ENCODE results near the gene ZBTB20. TPM values are rescaled to one million over a fixed set of nuclear protein-coding genes. Genes with fewer than 3 reads are reported as not detected.

The ZBTB20 gene
- total and polyA plus RNA-seq, 4 donors, result 0.88 to 83.2 (median 20.4) TPM

GRCh38 chr3:114651555-114651954 lies 495.5 kb downstream of the ZBTB20 start:
- no peak overlapping the region for H3K9ac ChIP-seq (ENCODE audit: low read depth in 1 of 2, low read length in 2 of 2)
- WGBS, result 54% methylated on average over 4 of the region's 4 CpGs
- no peaks in the 10 kb centered on the region for H3K4me1 ChIP-seq (ENCODE audit: control insufficient read depth in 4 of 4, insufficient read depth in 4 of 4, low read length in 3 of 4)
- H3K4me3 ChIP-seq (ENCODE audit: low read depth in 1 of 3, low read length in 3 of 3), result no peak overlapping the region
- no peak overlapping the region for H3K27ac ChIP-seq (ENCODE audit: low read depth in 1 of 2, low read length in 2 of 2)
- no peaks in the 10 kb centered on the region for H3K36me3 ChIP-seq (ENCODE audit: control insufficient read depth in 4 of 4, insufficient read depth in 3 of 4, low read depth in 1 of 4, low read length in 3 of 4)
- no peaks in the 10 kb centered on the region for H3K9me3 ChIP-seq (ENCODE audit: control insufficient read depth in 4 of 4, low read length in 3 of 4)
- no peaks in the 10 kb centered on the region for H3K27me3 ChIP-seq (ENCODE audit: control insufficient read depth in 4 of 4, insufficient read depth in 4 of 4, low read length in 3 of 4)
- no peak for DNase-seq (ENCODE audit: low spot score)
- TF ChIP-seq MAX (IDR thresholded peaks at IDR 0.05), result no peak
- TF ChIP-seq, protein P1, sequence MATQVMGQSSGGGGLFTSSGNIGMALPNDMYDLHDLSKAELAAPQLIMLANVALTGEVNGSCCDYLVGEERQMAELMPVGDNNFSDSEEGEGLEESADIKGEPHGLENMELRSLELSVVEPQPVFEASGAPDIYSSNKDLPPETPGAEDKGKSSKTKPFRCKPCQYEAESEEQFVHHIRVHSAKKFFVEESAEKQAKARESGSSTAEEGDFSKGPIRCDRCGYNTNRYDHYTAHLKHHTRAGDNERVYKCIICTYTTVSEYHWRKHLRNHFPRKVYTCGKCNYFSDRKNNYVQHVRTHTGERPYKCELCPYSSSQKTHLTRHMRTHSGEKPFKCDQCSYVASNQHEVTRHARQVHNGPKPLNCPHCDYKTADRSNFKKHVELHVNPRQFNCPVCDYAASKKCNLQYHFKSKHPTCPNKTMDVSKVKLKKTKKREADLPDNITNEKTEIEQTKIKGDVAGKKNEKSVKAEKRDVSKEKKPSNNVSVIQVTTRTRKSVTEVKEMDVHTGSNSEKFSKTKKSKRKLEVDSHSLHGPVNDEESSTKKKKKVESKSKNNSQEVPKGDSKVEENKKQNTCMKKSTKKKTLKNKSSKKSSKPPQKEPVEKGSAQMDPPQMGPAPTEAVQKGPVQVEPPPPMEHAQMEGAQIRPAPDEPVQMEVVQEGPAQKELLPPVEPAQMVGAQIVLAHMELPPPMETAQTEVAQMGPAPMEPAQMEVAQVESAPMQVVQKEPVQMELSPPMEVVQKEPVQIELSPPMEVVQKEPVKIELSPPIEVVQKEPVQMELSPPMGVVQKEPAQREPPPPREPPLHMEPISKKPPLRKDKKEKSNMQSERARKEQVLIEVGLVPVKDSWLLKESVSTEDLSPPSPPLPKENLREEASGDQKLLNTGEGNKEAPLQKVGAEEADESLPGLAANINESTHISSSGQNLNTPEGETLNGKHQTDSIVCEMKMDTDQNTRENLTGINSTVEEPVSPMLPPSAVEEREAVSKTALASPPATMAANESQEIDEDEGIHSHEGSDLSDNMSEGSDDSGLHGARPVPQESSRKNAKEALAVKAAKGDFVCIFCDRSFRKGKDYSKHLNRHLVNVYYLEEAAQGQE (IDR thresholded peaks at IDR 0.05), result no peak
- TF ChIP-seq, protein P2, sequence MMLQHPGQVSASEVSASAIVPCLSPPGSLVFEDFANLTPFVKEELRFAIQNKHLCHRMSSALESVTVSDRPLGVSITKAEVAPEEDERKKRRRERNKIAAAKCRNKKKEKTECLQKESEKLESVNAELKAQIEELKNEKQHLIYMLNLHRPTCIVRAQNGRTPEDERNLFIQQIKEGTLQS (IDR thresholded peaks at IDR 0.05), result no peak
- TF ChIP-seq GABPA (IDR thresholded peaks at IDR 0.05 in 1 of 2, conservative IDR thresholded peaks at IDR 0.05 in 1 of 2), result no peak
- TF ChIP-seq YY1 (IDR thresholded peaks at IDR 0.05), result no peak
- no peak for TF ChIP-seq SP1 (IDR thresholded peaks at IDR 0.05)
- no peak for TF ChIP-seq FOXA1 (IDR thresholded peaks at IDR 0.05)
- TF ChIP-seq, protein P3, sequence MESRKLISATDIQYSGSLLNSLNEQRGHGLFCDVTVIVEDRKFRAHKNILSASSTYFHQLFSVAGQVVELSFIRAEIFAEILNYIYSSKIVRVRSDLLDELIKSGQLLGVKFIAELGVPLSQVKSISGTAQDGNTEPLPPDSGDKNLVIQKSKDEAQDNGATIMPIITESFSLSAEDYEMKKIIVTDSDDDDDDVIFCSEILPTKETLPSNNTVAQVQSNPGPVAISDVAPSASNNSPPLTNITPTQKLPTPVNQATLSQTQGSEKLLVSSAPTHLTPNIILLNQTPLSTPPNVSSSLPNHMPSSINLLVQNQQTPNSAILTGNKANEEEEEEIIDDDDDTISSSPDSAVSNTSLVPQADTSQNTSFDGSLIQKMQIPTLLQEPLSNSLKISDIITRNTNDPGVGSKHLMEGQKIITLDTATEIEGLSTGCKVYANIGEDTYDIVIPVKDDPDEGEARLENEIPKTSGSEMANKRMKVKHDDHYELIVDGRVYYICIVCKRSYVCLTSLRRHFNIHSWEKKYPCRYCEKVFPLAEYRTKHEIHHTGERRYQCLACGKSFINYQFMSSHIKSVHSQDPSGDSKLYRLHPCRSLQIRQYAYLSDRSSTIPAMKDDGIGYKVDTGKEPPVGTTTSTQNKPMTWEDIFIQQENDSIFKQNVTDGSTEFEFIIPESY (IDR thresholded peaks at IDR 0.05), result no peak
- no peak for TF ChIP-seq HNF4A (conservative IDR thresholded peaks at IDR 0.05)
- no peak for TF ChIP-seq FOXA2 (IDR thresholded peaks at IDR 0.05)
- no peak for TF ChIP-seq HNF4G (IDR thresholded peaks at IDR 0.05)
- TF ChIP-seq EGR1 (IDR thresholded peaks at IDR 0.05; ENCODE audit: low read depth in 2 of 2), result no peak

- no peaks in the 10 kb centered on the region for H3K9me3 ChIP-seq (ENCODE audit: control insufficient read depth in 4 of 4, low read length in 3 of 4)
- H3K4me3 ChIP-seq (ENCODE audit: low read depth in 1 of 3, low read length in 3 of 3), result no peak overlapping the region
- H3K27me3 ChIP-seq (ENCODE audit: control insufficient read depth in 4 of 4, insufficient read depth in 4 of 4, low read length in 3 of 4), result no peaks in the 10 kb centered on the region
- no peaks in the 10 kb centered on the region for H3K4me1 ChIP-seq (ENCODE audit: control insufficient read depth in 4 of 4, insufficient read depth in 4 of 4, low read length in 3 of 4)
- no peak overlapping the region for H3K9ac ChIP-seq (ENCODE audit: low read depth in 1 of 2, low read length in 2 of 2)
- no peaks in the 10 kb centered on the region for H3K36me3 ChIP-seq (ENCODE audit: control insufficient read depth in 4 of 4, insufficient read depth in 3 of 4, low read depth in 1 of 4, low read length in 3 of 4)
- DNase-seq (ENCODE audit: low spot score), result no peak
- no peak overlapping the region for H3K27ac ChIP-seq (ENCODE audit: low read depth in 1 of 2, low read length in 2 of 2)
- TF ChIP-seq SP1 (IDR thresholded peaks at IDR 0.05) (no peak), GABPA (IDR thresholded peaks at IDR 0.05 in 1 of 2, conservative IDR thresholded peaks at IDR 0.05 in 1 of 2) (no peak), TAF1 (conservative IDR thresholded peaks at IDR 0.05) (no peak), MAX (IDR thresholded peaks at IDR 0.05) (no peak), FOXA2 (IDR thresholded peaks at IDR 0.05) (no peak), NR2F2 (IDR thresholded peaks at IDR 0.05) (no peak), RAD21 (IDR thresholded peaks at IDR 0.05) (no peak), YY1 (IDR thresholded peaks at IDR 0.05) (no peak), FOXA1 (IDR thresholded peaks at IDR 0.05) (no peak), JUND (IDR thresholded peaks at IDR 0.05) (no peak), RXRA (IDR thresholded peaks at IDR 0.05) (no peak), EGR1 (IDR thresholded peaks at IDR 0.05; ENCODE audit: low read depth in 2 of 2) (no peak), HNF4A (conservative IDR thresholded peaks at IDR 0.05) (no peak), HNF4G (IDR thresholded peaks at IDR 0.05) (no peak)
- TF ChIP-seq, protein P2 (IDR thresholded peaks at IDR 0.05), result no peak
- TF ChIP-seq, protein P3 (IDR thresholded peaks at IDR 0.05), result no peak
- TF ChIP-seq, protein P1 (IDR thresholded peaks at IDR 0.05), result no peak
- WGBS, result 48% methylated on average over 3 of the region's 3 CpGs
Measured at GRCh38 chr3:114650808-114651207, 496.3 kb downstream of the ZBTB20 start.

Data from liver (tissue), 9 donors.